Neural progenitor cell (in vitro differentiated cells): ENCODE measurements around the gene SKIL. TPM values are rescaled to one million over a fixed set of nuclear protein-coding genes. Genes with fewer than 3 reads are reported as not detected.

Source experiments
- DNase-seq: peaks from one replicate; pipeline ENCODE4 v3.0.0-alpha.2; 2016; ENCODE audit warnings: low spot score
- H2AFZ ChIP-seq: fragments of 200-600 bp; sonication (generic); replicated peaks from 2 replicates; pipeline ENCODE4 v1.6.1; 2016; ENCODE audit warnings: antibody characterized with exemption
- H3F3A ChIP-seq: fragments of 200-600 bp; sonication (generic); 2 replicates; pipeline ENCODE4 v1.6.1; 2016; ENCODE audit warnings: antibody characterized with exemption, low read depth
- H3K27ac ChIP-seq: fragments of 200-600 bp; sonication (generic); 2 replicates; pipeline ENCODE4 v1.5.1; 2016; ENCODE audit warnings: mild to moderate bottlenecking
- H3K27me3 ChIP-seq: fragments of 200-600 bp; sonication (generic); 2 replicates; pipeline ENCODE4 v1.6.1; 2016; ENCODE audit warnings: mild to moderate bottlenecking, moderate library complexity
- H3K36me3 ChIP-seq: fragments of 200-600 bp; sonication (generic); 2 replicates; pipeline ENCODE4 v1.5.1; 2016
- H3K4me1 ChIP-seq: fragments of 200-600 bp; sonication (generic); 2 replicates; pipeline ENCODE4 v1.6.1; 2016; ENCODE audit warnings: mixed run types
- H3K4me2 ChIP-seq: fragments of 200-600 bp; sonication (generic); 2 replicates; pipeline ENCODE4 v1.6.1; 2016
- H3K4me3 ChIP-seq: fragments of 200-600 bp; sonication (generic); 2 replicates; pipeline ENCODE4 v1.5.1; 2016
- H3K79me2 ChIP-seq: fragments of 200-600 bp; sonication (generic); 2 replicates; pipeline ENCODE4 v1.6.1; 2016; ENCODE audit warnings: low read depth
- H3K9ac ChIP-seq: fragments of 200-600 bp; sonication (generic); 2 replicates; pipeline ENCODE4 v1.6.1; 2016
- H3K9me3 ChIP-seq: fragments of 200-600 bp; sonication (generic); 2 replicates; pipeline ENCODE4 v1.5.1; 2016; ENCODE audit warnings: low read depth
- H4K20me1 ChIP-seq: fragments of 200-600 bp; sonication (generic); 2 replicates; pipeline ENCODE4 v1.6.1; 2016; ENCODE audit warnings: low read depth
- H3K27ac Mint-ChIP-seq: 3 replicates; pipeline ENCODE4 v1.8.0; 2021; ENCODE audit warnings: mixed read lengths
- H3K27me3 Mint-ChIP-seq: 2 replicates; pipeline ENCODE4 v1.8.0; 2022; ENCODE audit warnings: low read depth, mild to moderate bottlenecking, inconsistent platforms, moderate library complexity, mixed read lengths; ENCODE audit not compliant: insufficient read depth
- H3K36me3 Mint-ChIP-seq: 3 replicates; pipeline ENCODE4 v1.8.0; 2021; ENCODE audit warnings: mixed read lengths
- H3K4me1 Mint-ChIP-seq: 3 replicates; pipeline ENCODE4 v1.8.0; 2021; ENCODE audit warnings: mixed read lengths
- H3K4me3 Mint-ChIP-seq: 3 replicates; pipeline ENCODE4 v1.8.0; 2021; ENCODE audit warnings: mild to moderate bottlenecking, moderate library complexity, mixed read lengths
- H3K9me3 Mint-ChIP-seq: 3 replicates; pipeline ENCODE4 v1.8.0; 2020; ENCODE audit warnings: mixed read lengths
- CTCF ChIP-seq: fragments of 200-600 bp; sonication (generic); IDR thresholded peaks from 2 replicates; pipeline ENCODE4 v1.5.1; 2017; ENCODE audit warnings: antibody characterized with exemption, mild to moderate bottlenecking
- EZH2 ChIP-seq: fragments of 200-600 bp; sonication (generic); IDR thresholded peaks from 2 replicates; pipeline ENCODE4 v1.6.1; 2017; ENCODE audit warnings: antibody characterized with exemption, mild to moderate bottlenecking, moderate library complexity
- EZH2phosphoT487 ChIP-seq: fragments of 200-600 bp; sonication (generic); IDR thresholded peaks from 2 replicates; pipeline ENCODE4 v1.6.1; 2017; ENCODE audit warnings: antibody characterized with exemption
- total RNA-seq: library from RNA; depleted of rRNA; stranded (reverse); fragments of >200 nt; gene quantifications from 2 replicates; pipeline ENCODE4 v1.2.3, GENCODE V29; 2015; ENCODE audit warnings: low replicate concordance

Gene SKIL
- total RNA-seq, 1 donor from 2014 or later: 26.6 TPM

GRCh38 chr3:170346481-170347392 is 10.8 kb upstream of the SKIL start:
- no peaks in the 10 kb centered on the region for H3K27me3 ChIP-seq
- Mint-ChIP-seq H3K4me3 (no peak overlapping the region), H3K9me3 (peaks cover 10% of the 10 kb centered on the region), H3K27me3 (peaks cover 2% of the 10 kb centered on the region), H3K36me3 (no peaks in the 10 kb centered on the region), H3K4me1 (peaks cover 3% of the 10 kb centered on the region), H3K27ac (no peak overlapping the region)
- no peaks in the 10 kb centered on the region for H3F3A ChIP-seq
- no peaks in the 10 kb centered on the region for H3K9me3 ChIP-seq
- H3K36me3 ChIP-seq: no peaks in the 10 kb centered on the region
- TF ChIP-seq EZH2 (no peak), CTCF (no peak), EZH2phosphoT487 (no peak)
- H3K4me2 ChIP-seq: no peak overlapping the region
- H3K4me3 ChIP-seq: no peak overlapping the region
- H2AFZ ChIP-seq: no peak overlapping the region
- DNase-seq: no peak
- H3K79me2 ChIP-seq: no peaks in the 10 kb centered on the region
- no peak overlapping the region for H3K9ac ChIP-seq
- H4K20me1 ChIP-seq: no peaks in the 10 kb centered on the region
- no peaks in the 10 kb centered on the region for H3K4me1 ChIP-seq
- H3K27ac ChIP-seq: no peak overlapping the region

GRCh38 chr3:170350515-170351413 is 6.8 kb upstream of the SKIL start:
- Histone ChIP-seq H3K79me2 (no peaks in the 10 kb centered on the region), H3K9ac (no peak overlapping the region), H3K4me2 (no peak overlapping the region), H3K36me3 (no peaks in the 10 kb centered on the region), H3K9me3 (no peaks in the 10 kb centered on the region), H3K27ac (no peak overlapping the region), H3K4me3 (no peak overlapping the region), H4K20me1 (no peaks in the 10 kb centered on the region), H2AFZ (no peak overlapping the region), H3K4me1 (peaks cover 11% of the 10 kb centered on the region), H3K27me3 (peaks cover 9% of the 10 kb centered on the region), H3F3A (peaks cover 6% of the 10 kb centered on the region)
- Mint-ChIP-seq H3K4me3 (no peak overlapping the region), H3K9me3 (no peaks in the 10 kb centered on the region), H3K36me3 (peaks cover 1% of the 10 kb centered on the region), H3K27me3 (peaks cover 4% of the 10 kb centered on the region), H3K4me1 (peaks cover 20% of the 10 kb centered on the region), H3K27ac (no peak overlapping the region)
- no peak for DNase-seq
- TF ChIP-seq EZH2: no peak
- no peak for TF ChIP-seq CTCF
- TF ChIP-seq EZH2phosphoT487: no peak

- Histone ChIP-seq H3K36me3 (no peaks in the 10 kb centered on the region), H4K20me1 (no peaks in the 10 kb centered on the region), H3K79me2 (no peaks in the 10 kb centered on the region), H3K27ac (no peak overlapping the region), H3K27me3 (peaks cover 10% of the 10 kb centered on the region), H2AFZ (no peak overlapping the region), H3K4me3 (no peak overlapping the region), H3K9me3 (no peaks in the 10 kb centered on the region), H3K4me1 (peaks cover 13% of the 10 kb centered on the region), H3K4me2 (no peak overlapping the region), H3F3A (peaks cover 19% of the 10 kb centered on the region), H3K9ac (no peak overlapping the region)
- Mint-ChIP-seq H3K9me3 (no peaks in the 10 kb centered on the region), H3K36me3 (peaks cover 1% of the 10 kb centered on the region), H3K27ac (no peak overlapping the region), H3K4me3 (no peak overlapping the region), H3K4me1 (peaks cover 27% of the 10 kb centered on the region), H3K27me3 (peaks cover 2% of the 10 kb centered on the region)
- no peak for DNase-seq
- TF ChIP-seq CTCF (no peak), EZH2phosphoT487 (no peak), EZH2 (no peak)
Observed at GRCh38 chr3:170352936-170353335, 4.6 kb upstream of the SKIL start.
